HAP-1 (cell line): Measurements from ENCODE around the gene GHR.

ENCODE experiments used
- DNase-seq, 2 experiments: peaks; one replicate each; pipeline ENCODE4 v3.0.0-alpha.2; 2016 to 2020; ENCODE audit warnings: low spot score in 2 of 2
- H3K27me3 ChIP-seq: fragments of 250-450 bp; sonication (Bioruptor Pico); 2 replicates; pipeline ENCODE4 v1.5.1; 2020; ENCODE audit warnings: low read depth, mild to moderate bottlenecking, moderate library complexity
- H3K36me3 ChIP-seq: fragments of 250-450 bp; sonication (Bioruptor Pico); replicated peaks from 2 replicates; pipeline ENCODE4 v1.5.1; 2020; ENCODE audit warnings: mild to moderate bottlenecking
- H3K4me1 ChIP-seq: fragments of 250-450 bp; sonication (Bioruptor Pico); 2 replicates; pipeline ENCODE4 v1.5.1; 2020; ENCODE audit warnings: mild to moderate bottlenecking
- H3K4me3 ChIP-seq: fragments of 250-450 bp; sonication (Bioruptor Pico); 2 replicates; pipeline ENCODE4 v1.5.1; 2020; ENCODE audit warnings: mild to moderate bottlenecking, moderate library complexity
- H3K9me3 ChIP-seq: fragments of 250-450 bp; sonication (Bioruptor Pico); 2 replicates; pipeline ENCODE4 v1.5.1; 2020; ENCODE audit warnings: mild to moderate bottlenecking, moderate library complexity
- in situ Hi-C: fragments of 300-500 bp; cut with MboI; formaldehyde crosslinking; loops from 3 replicates; pipeline ENCODE4 v1.14.3; 2020; ENCODE audit warnings: low sequenced_read_pairs, inconsistent platforms, mixed read lengths

The GHR gene

DNA sequence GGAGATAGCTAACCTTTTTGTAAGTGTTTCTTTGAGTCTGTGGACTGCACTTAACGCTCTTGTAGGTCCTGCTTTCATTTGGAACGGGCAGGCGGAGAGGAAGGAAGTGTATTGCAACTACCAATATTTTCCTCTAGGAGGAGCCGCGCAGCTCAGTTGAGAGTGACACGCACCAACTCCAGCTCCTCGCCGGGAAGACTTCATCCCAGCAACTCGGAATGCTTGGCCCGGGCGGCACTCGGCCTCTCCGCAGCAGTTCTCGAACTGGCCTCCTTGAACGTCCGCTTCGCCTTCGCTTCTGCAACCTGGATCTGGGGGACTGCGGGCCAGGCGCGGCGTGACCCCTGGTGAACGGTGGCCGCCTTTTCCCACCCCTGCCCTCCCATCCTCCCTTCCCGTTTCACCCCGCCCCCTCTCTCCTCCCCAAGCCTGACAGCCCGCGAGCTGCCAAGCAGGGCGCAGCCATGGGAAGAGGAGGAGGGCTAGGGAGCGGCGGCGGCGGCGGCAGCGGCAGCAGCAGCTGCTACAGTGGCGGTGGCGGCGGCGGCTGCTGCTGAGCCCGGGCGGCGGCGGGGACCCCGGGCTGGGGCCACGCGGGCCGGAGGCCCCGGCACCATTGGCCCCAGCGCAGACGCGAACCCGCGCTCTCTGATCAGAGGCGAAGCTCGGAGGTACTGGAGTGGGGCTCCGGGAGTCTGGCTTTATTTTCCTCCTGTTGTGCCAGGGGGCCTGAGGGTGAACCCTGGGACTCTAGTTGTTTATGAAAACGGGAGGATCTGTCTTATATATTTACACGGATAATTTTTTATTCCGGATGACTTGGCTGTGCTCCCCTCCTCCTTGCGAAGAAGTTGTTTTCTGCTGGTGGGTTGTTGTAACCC, at the start of gene GHR:
GHR (plus strand) TSS at position 155 of the 881 bp plus-strand sequence. CDS start 142,436 bp downstream, outside the sequence.
- Histone ChIP-seq H3K4me3 (peak within 1 kb of the TSS; percentile 34), H3K9me3 (no peaks in the 10 kb centered on the region), H3K36me3 (no peaks in the 10 kb centered on the region), H3K4me1 (no peaks in the 10 kb centered on the region), H3K27me3 (peaks cover 8% of the 10 kb centered on the region)
- DNase-seq: peak; percentile 83 to 85
- in situ Hi-C loops: no loop called here

DNA sequence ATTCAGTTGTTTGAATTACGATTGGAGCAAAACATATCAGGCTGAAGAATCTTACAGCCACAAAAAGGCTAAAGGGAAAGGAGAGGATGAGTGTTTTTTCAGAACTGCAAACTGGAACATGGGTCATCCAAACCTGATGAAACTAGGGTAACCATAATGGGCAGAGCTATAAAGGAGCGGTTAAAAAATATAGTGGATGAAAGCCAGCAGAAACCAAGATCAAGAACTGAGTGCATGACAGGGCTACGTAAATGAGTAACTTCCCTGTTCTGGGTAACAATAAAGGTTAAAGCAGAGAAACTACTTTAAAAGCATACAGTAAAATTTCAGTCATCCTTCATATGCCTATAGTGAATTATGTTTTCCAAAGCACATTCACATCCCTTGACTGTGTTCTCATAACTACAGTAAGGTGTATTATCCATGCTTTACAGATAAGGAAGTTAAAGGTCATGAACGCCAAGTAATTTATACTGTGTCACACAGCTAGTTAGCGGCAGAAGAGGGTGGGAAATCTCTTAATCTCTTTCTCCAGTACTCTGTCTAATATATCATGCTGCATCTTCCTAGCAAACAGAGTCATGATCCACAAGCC, 48.5 kb upstream of the GHR start:
- H3K9me3 ChIP-seq: no peaks in the 10 kb centered on the region
- H3K4me3 ChIP-seq: no peak overlapping the region
- no peaks in the 10 kb centered on the region for H3K4me1 ChIP-seq
- H3K36me3 ChIP-seq: no peaks in the 10 kb centered on the region
- no peak for DNase-seq
- in situ Hi-C loops: no loop called here
- no peaks in the 10 kb centered on the region for H3K27me3 ChIP-seq

DNA sequence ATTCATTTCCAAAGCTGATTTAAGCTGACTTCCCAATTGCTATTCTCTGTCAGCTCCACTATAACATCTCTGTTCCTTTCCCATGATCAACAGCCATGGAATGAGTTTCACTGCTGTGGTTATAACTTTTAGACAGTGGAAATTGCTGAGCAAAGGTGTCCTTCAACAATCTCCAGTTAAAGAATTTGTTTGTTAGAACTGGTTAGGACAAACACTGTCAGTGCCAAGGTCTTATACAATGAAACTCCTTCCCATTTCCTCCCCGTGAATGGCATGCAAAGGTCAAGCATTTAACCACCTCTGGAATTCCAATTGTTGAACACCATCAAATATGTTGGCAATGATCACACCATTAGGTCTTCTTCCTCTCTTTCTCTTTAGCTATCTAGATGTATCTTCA, 45.7 kb upstream of the GHR start:
- H3K4me3 ChIP-seq: no peak overlapping the region
- H3K9me3 ChIP-seq: no peaks in the 10 kb centered on the region
- no peaks in the 10 kb centered on the region for H3K4me1 ChIP-seq
- DNase-seq: no peak
- no peaks in the 10 kb centered on the region for H3K27me3 ChIP-seq
- H3K36me3 ChIP-seq: no peaks in the 10 kb centered on the region
- in situ Hi-C loops: no loop called here

DNA sequence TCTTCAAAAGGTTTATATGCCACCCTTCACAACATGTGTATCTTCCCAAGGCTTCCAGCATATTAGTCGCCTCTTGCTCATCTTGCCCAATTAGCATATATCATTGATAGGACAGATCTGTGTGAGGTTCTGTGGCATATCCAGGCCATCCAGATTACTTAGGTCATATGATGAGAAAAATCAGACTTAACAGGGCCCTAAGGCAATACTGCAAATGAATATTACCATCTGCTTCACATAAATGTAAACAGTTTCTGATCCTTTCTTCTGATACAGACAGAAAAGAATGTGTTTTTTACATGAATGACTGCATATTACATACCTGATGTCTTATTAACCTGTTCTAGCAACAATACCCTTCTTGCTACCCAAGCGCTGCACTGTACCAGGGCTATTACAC, 41.3 kb upstream of the GHR start:
- Histone ChIP-seq H3K36me3 (no peaks in the 10 kb centered on the region), H3K4me1 (no peaks in the 10 kb centered on the region), H3K27me3 (no peaks in the 10 kb centered on the region), H3K4me3 (no peak overlapping the region), H3K9me3 (no peaks in the 10 kb centered on the region)
- no peak for DNase-seq
- in situ Hi-C loops: no loop called here

DNA sequence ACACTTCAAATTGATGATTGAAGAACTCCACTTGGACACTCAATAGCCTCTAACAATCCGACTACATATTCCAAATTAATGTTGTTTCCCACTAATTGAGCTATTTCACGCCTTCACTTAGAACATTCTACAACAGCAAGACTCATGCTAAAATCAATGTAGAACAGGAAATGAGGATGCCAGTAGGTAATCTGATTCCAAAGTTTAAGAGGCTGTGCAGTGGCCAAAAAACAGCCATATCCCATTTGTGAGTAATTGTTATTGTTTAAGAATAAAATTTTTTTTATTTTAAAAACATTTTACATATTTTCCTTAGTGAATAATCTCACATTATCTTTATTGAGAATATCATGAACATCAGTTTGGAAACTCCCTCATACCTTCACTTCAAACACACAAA, 35.7 kb upstream of the GHR start:
- no peak for DNase-seq
- H3K9me3 ChIP-seq: no peaks in the 10 kb centered on the region
- no peaks in the 10 kb centered on the region for H3K4me1 ChIP-seq
- H3K4me3 ChIP-seq: no peak overlapping the region
- H3K36me3 ChIP-seq: no peaks in the 10 kb centered on the region
- in situ Hi-C loops: no loop called here
- no peaks in the 10 kb centered on the region for H3K27me3 ChIP-seq

DNA sequence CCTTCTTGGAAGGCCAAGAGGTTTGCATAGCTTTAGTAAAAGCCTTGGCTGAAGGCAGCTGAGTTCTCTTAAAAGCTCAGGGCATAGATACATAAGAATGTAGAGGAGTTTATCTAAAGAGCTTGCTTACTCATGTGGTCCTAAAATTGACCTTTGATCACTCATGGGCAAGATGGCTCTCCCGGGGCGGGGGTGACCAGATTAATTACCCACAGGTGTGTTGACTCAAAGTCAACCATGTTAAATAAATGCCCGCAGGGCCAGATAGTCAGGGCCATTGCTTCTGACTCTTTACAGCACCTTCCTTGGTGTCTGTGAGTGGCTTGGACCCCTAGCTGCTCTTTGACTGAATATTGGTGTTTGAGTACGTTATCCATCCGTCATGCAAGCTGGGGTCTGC, 33.1 kb upstream of the GHR start:
- no peak for DNase-seq
- no peaks in the 10 kb centered on the region for H3K36me3 ChIP-seq
- no peaks in the 10 kb centered on the region for H3K9me3 ChIP-seq
- no peaks in the 10 kb centered on the region for H3K4me1 ChIP-seq
- no peak overlapping the region for H3K4me3 ChIP-seq
- no peaks in the 10 kb centered on the region for H3K27me3 ChIP-seq
- in situ Hi-C loops: no loop called here

DNA sequence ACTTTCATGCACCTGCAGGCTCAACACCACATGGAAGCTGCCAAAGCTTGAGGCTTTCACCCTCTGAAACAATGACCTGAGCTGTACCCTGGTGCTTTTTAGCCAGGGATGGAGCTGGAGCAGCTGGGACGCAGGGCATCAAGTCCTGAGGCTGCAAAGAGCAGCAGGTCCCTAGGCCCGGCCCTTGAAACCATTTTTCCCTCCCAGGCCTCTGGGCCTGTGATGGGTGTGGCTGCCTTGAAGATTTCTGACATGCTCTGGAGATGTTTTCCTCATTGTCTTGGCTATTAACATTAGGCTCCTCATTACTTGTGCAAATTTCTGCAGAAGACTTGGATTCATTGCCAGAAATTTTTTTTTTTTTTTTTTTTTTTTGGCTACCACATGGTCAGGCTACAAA, 30.3 kb upstream of the GHR start:
- Histone ChIP-seq H3K36me3 (no peaks in the 10 kb centered on the region), H3K27me3 (no peaks in the 10 kb centered on the region), H3K4me3 (no peak overlapping the region), H3K9me3 (no peaks in the 10 kb centered on the region), H3K4me1 (no peaks in the 10 kb centered on the region)
- DNase-seq: no peak
- in situ Hi-C loops: no loop called here

DNA sequence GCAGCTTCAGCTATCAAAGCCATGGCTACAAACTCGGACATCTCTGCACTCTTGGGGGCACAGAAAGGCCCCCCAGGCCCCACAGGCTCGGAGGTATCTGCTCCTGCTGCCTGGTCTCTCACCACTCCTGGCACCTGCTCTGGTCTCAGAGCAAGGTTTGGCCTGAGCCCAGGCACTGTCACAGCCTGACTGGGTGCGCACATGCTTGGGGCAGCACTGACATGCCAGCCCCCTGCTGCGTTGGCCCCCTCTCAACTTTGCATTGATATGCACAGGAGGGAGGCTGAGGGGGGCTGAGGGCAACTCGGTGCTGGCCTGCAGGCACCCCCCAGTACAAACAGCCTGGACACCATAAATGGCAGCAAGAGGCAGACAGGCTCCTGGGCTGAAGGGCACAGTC, 27.1 kb upstream of the GHR start:
- in situ Hi-C loops: no loop called here
- H3K4me1 ChIP-seq: no peaks in the 10 kb centered on the region
- no peaks in the 10 kb centered on the region for H3K36me3 ChIP-seq
- no peaks in the 10 kb centered on the region for H3K9me3 ChIP-seq
- no peak overlapping the region for H3K4me3 ChIP-seq
- no peak for DNase-seq
- H3K27me3 ChIP-seq: no peaks in the 10 kb centered on the region

DNA sequence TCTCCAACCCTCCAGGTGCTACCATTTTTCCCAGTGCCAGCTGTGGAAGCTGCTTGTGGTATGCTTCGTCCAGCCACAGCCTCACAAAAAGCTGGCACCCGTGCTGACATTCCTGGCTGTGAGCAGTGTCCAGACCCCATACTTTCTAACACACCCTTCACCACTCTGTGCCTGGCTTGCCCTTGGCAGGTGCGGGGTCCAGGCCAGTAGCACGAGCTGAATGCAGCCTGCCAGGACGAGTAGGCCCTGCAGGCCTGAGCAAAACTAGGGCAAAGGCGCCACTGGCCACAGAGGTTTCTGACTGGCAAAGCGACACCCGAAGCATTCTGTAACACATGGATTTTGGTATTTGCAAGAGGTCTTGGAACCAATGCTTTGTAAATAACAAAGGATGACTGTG, 26.0 kb upstream of the GHR start:
- H3K27me3 ChIP-seq: no peaks in the 10 kb centered on the region
- DNase-seq: no peak
- no peak overlapping the region for H3K4me3 ChIP-seq
- H3K9me3 ChIP-seq: no peaks in the 10 kb centered on the region
- in situ Hi-C loops: no loop called here
- no peaks in the 10 kb centered on the region for H3K4me1 ChIP-seq
- H3K36me3 ChIP-seq: no peaks in the 10 kb centered on the region

DNA sequence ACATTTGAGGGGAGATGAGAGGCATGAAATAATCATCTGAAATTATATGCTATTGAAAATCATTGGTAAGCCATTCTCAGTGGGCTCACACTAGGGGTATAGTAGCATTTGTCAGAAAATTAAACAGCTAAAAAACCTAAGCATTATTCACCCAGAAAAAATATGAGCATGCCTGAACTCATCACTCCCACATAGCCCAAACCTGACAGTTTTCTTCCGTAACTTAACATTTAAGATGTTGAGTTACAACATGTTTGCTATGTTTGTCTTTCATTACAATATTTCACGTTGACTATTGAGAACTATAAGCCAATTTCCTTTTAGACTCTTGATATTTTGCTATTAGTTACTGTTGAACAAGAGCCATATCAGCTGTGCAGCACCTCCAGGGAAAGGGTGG, 23.5 kb upstream of the GHR start:
- H3K9me3 ChIP-seq: no peaks in the 10 kb centered on the region
- H3K27me3 ChIP-seq: no peaks in the 10 kb centered on the region
- H3K36me3 ChIP-seq: no peaks in the 10 kb centered on the region
- no peak overlapping the region for H3K4me3 ChIP-seq
- no peak for DNase-seq
- in situ Hi-C loops: no loop called here
- H3K4me1 ChIP-seq: no peaks in the 10 kb centered on the region

DNA sequence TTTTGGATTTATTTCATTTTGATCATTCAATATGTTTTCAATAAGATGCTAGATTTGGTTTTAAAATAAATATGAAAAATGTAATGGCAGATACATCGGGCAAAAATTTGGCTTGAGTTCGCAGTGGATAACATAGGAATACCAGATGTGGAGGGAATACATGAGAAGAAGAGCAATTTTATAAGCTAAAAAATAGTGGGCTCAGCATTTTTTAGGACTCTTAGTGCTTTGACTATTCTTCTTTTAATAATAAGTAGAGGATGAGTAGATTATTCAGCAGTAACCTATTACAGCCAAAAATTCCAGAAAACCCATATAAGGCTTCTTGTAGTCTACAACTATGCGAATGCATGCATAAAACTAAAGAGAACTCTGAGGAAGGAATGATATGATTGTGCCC, 22.8 kb upstream of the GHR start:
- H3K4me1 ChIP-seq: no peaks in the 10 kb centered on the region
- H3K27me3 ChIP-seq: no peaks in the 10 kb centered on the region
- in situ Hi-C loops: no loop called here
- no peak overlapping the region for H3K4me3 ChIP-seq
- DNase-seq: no peak
- no peaks in the 10 kb centered on the region for H3K9me3 ChIP-seq
- no peaks in the 10 kb centered on the region for H3K36me3 ChIP-seq

DNA sequence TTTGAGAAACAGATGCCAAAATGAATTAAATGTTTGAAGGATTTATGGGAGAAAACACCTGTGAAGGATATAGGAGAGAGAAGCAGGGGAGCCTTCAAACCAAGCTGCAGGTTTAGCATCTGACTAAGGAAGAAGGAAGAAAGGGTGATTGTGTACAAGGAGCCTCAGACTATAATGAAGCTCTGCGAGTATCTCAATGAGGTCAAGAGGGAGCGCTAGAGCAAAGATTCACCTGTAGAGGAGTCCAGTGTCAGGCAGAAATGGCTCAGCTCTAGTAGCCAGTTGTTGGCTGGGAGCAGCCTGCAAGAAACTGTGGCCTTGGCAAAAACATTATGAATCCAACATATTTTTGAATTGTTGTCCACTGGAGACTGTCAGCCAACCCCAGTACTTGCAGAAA, 20.0 kb upstream of the GHR start:
- DNase-seq: no peak
- Histone ChIP-seq H3K4me3 (no peak overlapping the region), H3K27me3 (no peaks in the 10 kb centered on the region), H3K36me3 (no peaks in the 10 kb centered on the region), H3K9me3 (no peaks in the 10 kb centered on the region), H3K4me1 (no peaks in the 10 kb centered on the region)
- in situ Hi-C loops: no loop called here

DNA sequence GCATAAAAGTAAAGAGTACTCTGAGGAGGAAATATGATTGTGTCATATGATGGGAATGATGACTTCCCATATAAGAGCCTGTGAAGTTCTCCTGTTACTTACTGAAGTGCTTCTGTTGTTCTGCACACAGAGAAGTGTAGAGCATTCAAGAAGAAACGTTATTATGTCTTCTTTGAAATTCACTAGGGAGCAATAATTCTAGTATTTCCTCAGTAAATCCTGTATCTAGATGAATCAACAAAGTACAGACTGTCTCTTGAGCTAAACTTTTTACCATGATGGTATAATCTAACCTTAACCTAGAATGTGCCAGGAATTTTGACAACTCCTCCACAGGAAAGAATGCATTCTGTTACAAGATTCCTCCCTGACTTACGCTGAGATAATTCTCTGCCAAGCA, 18.9 kb upstream of the GHR start:
- H3K27me3 ChIP-seq: no peaks in the 10 kb centered on the region
- no peak overlapping the region for H3K4me3 ChIP-seq
- no peak for DNase-seq
- no peaks in the 10 kb centered on the region for H3K9me3 ChIP-seq
- in situ Hi-C loops: no loop called here
- no peaks in the 10 kb centered on the region for H3K4me1 ChIP-seq
- H3K36me3 ChIP-seq: no peaks in the 10 kb centered on the region

DNA sequence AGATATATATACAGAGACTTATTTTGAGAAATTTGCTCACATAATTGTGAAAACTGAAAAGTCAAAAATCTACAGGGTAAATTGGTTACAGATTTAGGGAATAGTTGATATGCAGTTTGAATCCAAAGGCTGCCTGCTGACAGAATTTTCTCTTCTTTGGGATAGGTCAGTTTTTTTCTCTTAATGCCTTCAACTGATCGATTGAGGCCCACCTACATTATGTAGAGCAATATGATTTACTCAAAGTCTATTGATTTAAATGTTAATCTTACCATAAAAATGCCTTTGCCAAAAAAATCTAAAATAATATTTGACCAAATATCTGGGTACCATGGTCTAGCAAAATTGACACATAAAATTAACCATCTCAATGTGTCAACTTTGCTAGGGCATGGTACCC, 3.9 kb upstream of the GHR start:
- no peaks in the 10 kb centered on the region for H3K4me1 ChIP-seq
- H3K9me3 ChIP-seq: no peaks in the 10 kb centered on the region
- in situ Hi-C loops: no loop called here
- H3K36me3 ChIP-seq: no peaks in the 10 kb centered on the region
- H3K4me3 ChIP-seq: no peak overlapping the region
- DNase-seq: no peak
- no peaks in the 10 kb centered on the region; the same call in 1 of the 2 replicates for H3K27me3 ChIP-seq
